Activated CD8-positive, alpha-beta memory T cell treated with anti-CD3 and anti-CD28 coated beads for 48 hours (primary cell): Measurements from ENCODE around the gene GOLM1.

ENCODE experiments used
- DNase-seq, 3 experiments: peaks; one replicate each; pipeline ENCODE4 v3.0.0-alpha.2; 2020; ENCODE audit warnings: low read depth in 2 of 3, low spot score in 2 of 3

Gene GOLM1

GRCh38 chr9:86046071-86046636 is 53.2 kb downstream of the GOLM1 start:
- no peak for DNase-seq

GRCh38 chr9:86045654-86046053 is 53.7 kb downstream of the GOLM1 start:
- no peak for DNase-seq

GRCh38 chr9:86043999-86044398 is 55.4 kb downstream of the GOLM1 start:
- no peak for DNase-seq

GRCh38 chr9:86043586-86043985 is 55.8 kb downstream of the GOLM1 start:
- DNase-seq: no peak

- no peak for DNase-seq
Measured at GRCh38 chr9:86042199-86042978, 57.0 kb downstream of the GOLM1 start.

GRCh38 chr9:86041311-86041741 is 58.0 kb downstream of the GOLM1 start:
- no peak for DNase-seq

- DNase-seq: no peak
Measured at GRCh38 chr9:86040861-86041155, 58.5 kb downstream of the GOLM1 start.

- DNase-seq: no peak
Measured at GRCh38 chr9:86039991-86040860, 59.1 kb downstream of the GOLM1 start.

GRCh38 chr9:86036555-86036954 is 62.8 kb downstream of the GOLM1 start:
- DNase-seq: no peak

- DNase-seq: no peak
Measured at GRCh38 chr9:86035827-86036440, 63.4 kb downstream of the GOLM1 start.

GRCh38 chr9:86034863-86035734 is 64.3 kb downstream of the GOLM1 start:
- DNase-seq: no peak

- no peak for DNase-seq
Measured at GRCh38 chr9:86027767-86028166, 71.6 kb downstream of the GOLM1 start.

GRCh38 chr9:86022687-86023266 is 76.6 kb downstream of the GOLM1 start:
- no peak for DNase-seq

GRCh38 chr9:86021166-86021565 is 78.2 kb downstream of the GOLM1 start:
- DNase-seq: no peak

GRCh38 chr9:86020731-86021130 is 78.6 kb downstream of the GOLM1 start:
- no peak for DNase-seq

GRCh38 chr9:86009133-86009532 is 90.2 kb downstream of the GOLM1 start:
- no peak for DNase-seq

- no peak for DNase-seq
Measured at GRCh38 chr9:86005253-86005775, 94.0 kb downstream of the GOLM1 start.

- no peak for DNase-seq
Measured at GRCh38 chr9:85995599-85995998, 103.8 kb downstream of the GOLM1 start.

GRCh38 chr9:85995097-85995496 is 104.3 kb downstream of the GOLM1 start:
- DNase-seq: no peak

- DNase-seq: no peak
Measured at GRCh38 chr9:85994191-85994590, 105.2 kb downstream of the GOLM1 start.
